Measurements from ENCODE around the gene GARIN5B.

DNA sequence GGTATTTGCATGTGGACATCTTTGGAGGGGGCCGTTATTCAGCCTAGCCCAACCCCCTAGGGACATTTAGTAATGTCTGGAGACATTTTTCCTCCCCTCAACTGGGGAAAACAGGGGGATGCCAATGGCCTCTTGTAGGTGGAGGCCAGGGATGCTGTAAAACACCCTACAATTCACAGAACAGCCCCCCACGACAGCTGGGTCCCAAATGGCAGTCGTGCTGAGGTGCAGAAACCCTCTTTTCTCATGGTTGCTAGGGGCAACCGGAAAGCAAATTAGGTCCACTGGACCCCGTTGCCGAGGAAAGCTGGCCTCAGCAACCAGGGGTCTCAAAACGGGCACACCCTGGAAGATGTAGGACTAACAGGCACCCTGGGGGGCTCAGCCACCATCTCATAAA, 52.6 kb downstream of the GARIN5B start:
- no peak for TF ChIP-seq POLR2A (IDR thresholded peaks at IDR 0.05)
- TF ChIP-seq, protein P1, sequence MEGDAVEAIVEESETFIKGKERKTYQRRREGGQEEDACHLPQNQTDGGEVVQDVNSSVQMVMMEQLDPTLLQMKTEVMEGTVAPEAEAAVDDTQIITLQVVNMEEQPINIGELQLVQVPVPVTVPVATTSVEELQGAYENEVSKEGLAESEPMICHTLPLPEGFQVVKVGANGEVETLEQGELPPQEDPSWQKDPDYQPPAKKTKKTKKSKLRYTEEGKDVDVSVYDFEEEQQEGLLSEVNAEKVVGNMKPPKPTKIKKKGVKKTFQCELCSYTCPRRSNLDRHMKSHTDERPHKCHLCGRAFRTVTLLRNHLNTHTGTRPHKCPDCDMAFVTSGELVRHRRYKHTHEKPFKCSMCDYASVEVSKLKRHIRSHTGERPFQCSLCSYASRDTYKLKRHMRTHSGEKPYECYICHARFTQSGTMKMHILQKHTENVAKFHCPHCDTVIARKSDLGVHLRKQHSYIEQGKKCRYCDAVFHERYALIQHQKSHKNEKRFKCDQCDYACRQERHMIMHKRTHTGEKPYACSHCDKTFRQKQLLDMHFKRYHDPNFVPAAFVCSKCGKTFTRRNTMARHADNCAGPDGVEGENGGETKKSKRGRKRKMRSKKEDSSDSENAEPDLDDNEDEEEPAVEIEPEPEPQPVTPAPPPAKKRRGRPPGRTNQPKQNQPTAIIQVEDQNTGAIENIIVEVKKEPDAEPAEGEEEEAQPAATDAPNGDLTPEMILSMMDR (IDR thresholded peaks at IDR 0.05), result no peak

Data from uterus (tissue), 2 donors.